ENCODE data around the gene GSDME.

GRCh38 chr7:24729365-24730017, 27.8 kb downstream of the GSDME start:
- no peak for TF ChIP-seq ZSCAN16 (tag by site-specific recombination; IDR thresholded peaks at IDR 0.05)
- no peak for TF ChIP-seq ZNF292 (tag by site-specific recombination; IDR thresholded peaks at IDR 0.05; ENCODE audit: borderline replicate concordance, low read depth)
- TF ChIP-seq CTCF (tag by site-specific recombination; IDR thresholded peaks at IDR 0.05) = no peak
- TF ChIP-seq GLIS2 (tag by site-specific recombination; IDR thresholded peaks at IDR 0.05) = no peak
- no peak for TF ChIP-seq ZBTB7A (tag by site-specific recombination; IDR thresholded peaks at IDR 0.05; ENCODE audit: low read depth)
- no peak for TF ChIP-seq SP2 (tag by site-specific recombination; IDR thresholded peaks at IDR 0.05)
- TF ChIP-seq ZNF530 (tag by site-specific recombination; IDR thresholded peaks at IDR 0.05; ENCODE audit: low read depth) = no peak
- no peak for TF ChIP-seq ZNF202 (tag by site-specific recombination; IDR thresholded peaks at IDR 0.05; ENCODE audit: borderline replicate concordance)

Measured in HEK293 (cell line).